GM19193 (cell line): ENCODE results near the gene ELL2.

Experiments used
- POLR2A ChIP-seq: IDR thresholded peaks from 4 replicates; pipeline ENCODE4 v1.6.1; 2011; ENCODE audit not compliant: insufficient read depth, insufficient read length; ENCODE audit errors: extremely low read depth

ELL2 gene

GRCh38 chr5:95934207-95934804 is 27.3 kb downstream of the ELL2 start:
- no peak for TF ChIP-seq POLR2A

- no peak for TF ChIP-seq POLR2A
These were observed 28.7 kb downstream of the ELL2 start for GRCh38 chr5:95932941-95933340.

GRCh38 chr5:95931079-95931833 is 30.4 kb downstream of the ELL2 start:
- no peak for TF ChIP-seq POLR2A

GRCh38 chr5:95930141-95930930 is 31.3 kb downstream of the ELL2 start:
- no peak for TF ChIP-seq POLR2A

GRCh38 chr5:95928724-95929253 is 32.9 kb downstream of the ELL2 start:
- no peak for TF ChIP-seq POLR2A

- TF ChIP-seq POLR2A = peak; percentile 25
These were observed 33.5 kb downstream of the ELL2 start for GRCh38 chr5:95927927-95928723.

GRCh38 chr5:95925939-95926338 is 35.7 kb downstream of the ELL2 start:
- TF ChIP-seq POLR2A = no peak

- no peak for TF ChIP-seq POLR2A
These were observed 36.3 kb downstream of the ELL2 start for GRCh38 chr5:95925378-95925744.

GRCh38 chr5:95924720-95925377 is 36.8 kb downstream of the ELL2 start:
- TF ChIP-seq POLR2A = no peak

GRCh38 chr5:95923918-95924544 is 37.6 kb downstream of the ELL2 start:
- no peak for TF ChIP-seq POLR2A

GRCh38 chr5:95922798-95923197 is 38.9 kb downstream of the ELL2 start:
- no peak for TF ChIP-seq POLR2A

- no peak for TF ChIP-seq POLR2A
These were observed 40.1 kb downstream of the ELL2 start for GRCh38 chr5:95921501-95921900.

- no peak for TF ChIP-seq POLR2A
These were observed 40.8 kb downstream of the ELL2 start for GRCh38 chr5:95920822-95921221.

- TF ChIP-seq POLR2A = no peak
These were observed 42.0 kb downstream of the ELL2 start for GRCh38 chr5:95919658-95920057.
